Mammary epithelial cell (primary cell): ENCODE data around the gene PRRC1.

Source experiments
- CTCF ChIP-seq, 2 donors: IDR thresholded peaks in 1 of 2; conservative IDR thresholded peaks in 1 of 2; 2 replicates each; pipeline ENCODE4 v1.5.1; 2011 to 2012; ENCODE audit warnings: inconsistent platforms in 2 of 2, low read length in 2 of 2, mild to moderate bottlenecking in 2 of 2, control low read depth in 1 of 2, low read depth in 1 of 2; ENCODE audit not compliant: insufficient read depth in 1 of 2; ENCODE audit errors: extremely low read depth in 1 of 2
- EZH2 ChIP-seq: IDR thresholded peaks from 2 replicates; pipeline ENCODE4 v1.6.1; 2012; ENCODE audit warnings: low read length, inconsistent platforms, borderline replicate concordance

DNA sequence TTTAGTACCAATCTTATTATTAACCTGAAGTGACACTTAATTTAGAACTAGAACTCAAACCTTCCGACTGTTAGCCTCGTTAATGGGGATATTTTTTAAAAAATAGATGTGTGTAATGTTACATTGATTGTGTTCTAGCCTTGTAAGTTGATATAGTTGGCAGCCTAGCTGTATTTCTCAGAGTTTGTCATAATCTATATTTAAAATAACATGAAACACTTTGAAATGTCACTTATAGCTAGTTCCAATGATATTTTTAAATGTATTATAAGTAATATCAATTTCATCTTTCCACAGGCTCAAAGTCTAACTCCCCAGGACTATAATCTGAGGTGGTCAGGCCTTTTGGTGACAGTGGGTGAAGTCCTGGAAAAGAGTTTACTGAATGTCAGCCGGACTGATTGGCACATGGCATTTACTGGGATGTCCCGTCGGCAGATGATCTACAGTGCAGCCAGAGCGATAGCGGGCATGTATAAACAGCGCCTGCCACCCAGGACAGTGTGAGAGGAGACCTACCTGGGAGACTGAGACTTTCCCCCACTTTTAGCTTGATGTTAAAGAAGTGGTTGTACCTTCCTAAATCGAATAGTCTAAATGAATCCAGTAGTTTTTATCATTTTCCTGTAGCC, 34.1 kb downstream of the PRRC1 start:
- TF ChIP-seq CTCF (conservative IDR thresholded peaks at IDR 0.05 in 1 of 2, IDR thresholded peaks at IDR 0.05 in 1 of 2; ENCODE audit: extremely low read depth in 1 of 2, insufficient read depth in 1 of 2, low read depth in 1 of 2, low read length in 2 of 2): no peak
- TF ChIP-seq EZH2: no peak
